Stimulated activated memory B cell treated with anti-CD40 and anti-IgM and Interleukin-4, amounts not matched to agents 10 μg/mL and 1 μg/mL and 100 μg/mL, for 72 hours (primary cell): ENCODE data around the gene TRIM38.

Experiments used
- ATAC-seq: fragments of 150-1000 bp; cut with Tn5 transposase; 2 replicates; pipeline ENCODE4 v1.10.0; 2021
- H3K27ac Mint-ChIP-seq: one replicate; pipeline ENCODE4 v1.8.0; 2022; ENCODE audit warnings: mild to moderate bottlenecking, mixed read lengths
- H3K27me3 Mint-ChIP-seq: one replicate; pipeline ENCODE4 v1.8.0; 2022; ENCODE audit warnings: mixed read lengths
- H3K36me3 Mint-ChIP-seq: one replicate; pipeline ENCODE4 v1.8.0; 2022; ENCODE audit warnings: mixed read lengths
- H3K4me1 Mint-ChIP-seq: one replicate; pipeline ENCODE4 v1.8.0; 2022; ENCODE audit warnings: mixed read lengths
- H3K4me3 Mint-ChIP-seq: one replicate; pipeline ENCODE4 v1.8.0; 2022; ENCODE audit warnings: mild to moderate bottlenecking, moderate library complexity, mixed read lengths
- H3K9me3 Mint-ChIP-seq: one replicate; pipeline ENCODE4 v1.8.0; 2022; ENCODE audit warnings: mixed read lengths

Gene TRIM38

GRCh38 chr6:26030716-26031115 is 68.1 kb downstream of the TRIM38 start:
- Mint-ChIP-seq H3K9me3 (peaks cover 3% of the 10 kb centered on the region), H3K27ac (peak overlapping the region; percentile 96), H3K4me3 (no peak overlapping the region), H3K36me3 (no peaks in the 10 kb centered on the region), H3K4me1 (peaks cover 44% of the 10 kb centered on the region), H3K27me3 (no peaks in the 10 kb centered on the region)
- ATAC-seq: no peak

GRCh38 chr6:26031151-26031594 is 68.6 kb downstream of the TRIM38 start:
- Mint-ChIP-seq H3K4me3 (peak overlapping the region; percentile 87), H3K9me3 (peaks cover 3% of the 10 kb centered on the region), H3K27ac (peak overlapping the region; percentile 96), H3K27me3 (no peaks in the 10 kb centered on the region), H3K4me1 (peaks cover 39% of the 10 kb centered on the region), H3K36me3 (no peaks in the 10 kb centered on the region)
- ATAC-seq: no peak

- H3K36me3 Mint-ChIP-seq: no peaks in the 10 kb centered on the region
- H3K4me1 Mint-ChIP-seq: peaks cover 36% of the 10 kb centered on the region
- H3K27ac Mint-ChIP-seq: peak overlapping the region; percentile 96
- peaks cover 3% of the 10 kb centered on the region for H3K9me3 Mint-ChIP-seq
- H3K27me3 Mint-ChIP-seq: no peaks in the 10 kb centered on the region
- H3K4me3 Mint-ChIP-seq: peak overlapping the region; percentile 87
- ATAC-seq: peak; percentile 86
Measured at GRCh38 chr6:26031595-26032339, 69.2 kb downstream of the TRIM38 start.

- H3K4me1 Mint-ChIP-seq: peaks cover 36% of the 10 kb centered on the region
- H3K27ac Mint-ChIP-seq: peak overlapping the region; percentile 96
- no peaks in the 10 kb centered on the region for H3K36me3 Mint-ChIP-seq
- H3K9me3 Mint-ChIP-seq: peaks cover 3% of the 10 kb centered on the region
- peak overlapping the region; percentile 87 for H3K4me3 Mint-ChIP-seq
- peak; percentile 31 for ATAC-seq
- no peaks in the 10 kb centered on the region for H3K27me3 Mint-ChIP-seq
Measured at GRCh38 chr6:26032340-26033084, 69.9 kb downstream of the TRIM38 start.

GRCh38 chr6:26033085-26033940 is 70.7 kb downstream of the TRIM38 start:
- peak overlapping the region; percentile 96 for H3K27ac Mint-ChIP-seq
- no peaks in the 10 kb centered on the region for H3K27me3 Mint-ChIP-seq
- H3K4me1 Mint-ChIP-seq: peaks cover 36% of the 10 kb centered on the region
- peak; percentile 90 for ATAC-seq
- peak overlapping the region; percentile 87 for H3K4me3 Mint-ChIP-seq
- peaks cover 3% of the 10 kb centered on the region for H3K9me3 Mint-ChIP-seq
- H3K36me3 Mint-ChIP-seq: no peaks in the 10 kb centered on the region

GRCh38 chr6:26033941-26034354 is 71.3 kb downstream of the TRIM38 start:
- Mint-ChIP-seq H3K27ac (peak overlapping the region; percentile 96), H3K4me3 (peak overlapping the region; percentile 87), H3K4me1 (peaks cover 31% of the 10 kb centered on the region), H3K9me3 (peaks cover 3% of the 10 kb centered on the region), H3K36me3 (no peaks in the 10 kb centered on the region), H3K27me3 (no peaks in the 10 kb centered on the region)
- no peak for ATAC-seq

GRCh38 chr6:26034905-26035304 is 72.3 kb downstream of the TRIM38 start:
- Mint-ChIP-seq H3K36me3 (no peaks in the 10 kb centered on the region), H3K4me3 (no peak overlapping the region), H3K4me1 (peaks cover 30% of the 10 kb centered on the region), H3K9me3 (peaks cover 3% of the 10 kb centered on the region), H3K27ac (peak overlapping the region; percentile 96), H3K27me3 (no peaks in the 10 kb centered on the region)
- no peak for ATAC-seq
